Astrocyte (in vitro differentiated cells and primary cell): ENCODE data around the gene CLVS2. TPM values are rescaled to one million over a fixed set of nuclear protein-coding genes. Genes with fewer than 3 reads are reported as not detected.

Experiments
- DNase-seq: peaks from one replicate; pipeline ENCODE4 v3.0.0-alpha.2; 2010; ENCODE audit warnings: low read depth
- FAIRE-seq: peaks from 2 replicates; lab custom pipeline; 2011; peaks lifted over from hg19 to GRCh38; lab: Jason Lieb, UNC
- H2AFZ ChIP-seq: 2 replicates; pipeline ENCODE4 v1.6.0; 2012; ENCODE audit warnings: low read depth, low read length, inconsistent platforms
- H3K27ac ChIP-seq: 2 replicates; pipeline ENCODE4 v1.5.1; 2011; ENCODE audit warnings: low read depth, low read length, inconsistent platforms
- H3K27me3 ChIP-seq: 2 replicates; pipeline ENCODE4 v1.6.0; 2011; ENCODE audit warnings: low read length, inconsistent platforms; ENCODE audit not compliant: insufficient read depth
- H3K36me3 ChIP-seq: 2 replicates; pipeline ENCODE4 v1.5.1; 2011; ENCODE audit warnings: low read length, inconsistent platforms; ENCODE audit not compliant: insufficient read depth
- H3K4me1 ChIP-seq: 2 replicates; pipeline ENCODE4 v1.5.1; 2011; ENCODE audit warnings: low read length, inconsistent platforms; ENCODE audit not compliant: insufficient read depth
- H3K4me2 ChIP-seq: 2 replicates; pipeline ENCODE4 v1.6.0; 2012; ENCODE audit warnings: low read length, inconsistent platforms
- H3K4me3 ChIP-seq: 2 replicates; pipeline ENCODE4 v1.5.1; 2011; ENCODE audit warnings: low read depth, mild to moderate bottlenecking, low read length, inconsistent platforms; ENCODE audit not compliant: insufficient read depth
- H3K79me2 ChIP-seq: 2 replicates; pipeline ENCODE4 v1.6.0; 2012; ENCODE audit warnings: mild to moderate bottlenecking, low read length, inconsistent platforms; ENCODE audit not compliant: insufficient read depth
- H3K9ac ChIP-seq: 2 replicates; pipeline ENCODE4 v1.6.0; 2012; ENCODE audit warnings: mild to moderate bottlenecking, low read length, inconsistent platforms
- H3K9me3 ChIP-seq: 2 replicates; pipeline ENCODE4 v1.5.1; 2012; ENCODE audit warnings: low read depth, mild to moderate bottlenecking, low read length, inconsistent platforms; ENCODE audit not compliant: insufficient read depth
- H4K20me1 ChIP-seq: 2 replicates; pipeline ENCODE4 v1.6.0; 2012; ENCODE audit warnings: low read length, inconsistent platforms; ENCODE audit not compliant: insufficient read depth
- H3K27ac Mint-ChIP-seq: one replicate; pipeline ENCODE4 v1.8.0; 2021; ENCODE audit warnings: mild to moderate bottlenecking, mixed read lengths; ENCODE audit not compliant: unreplicated experiment
- H3K27me3 Mint-ChIP-seq: one replicate; pipeline ENCODE4 v1.8.0; 2021; ENCODE audit warnings: low read depth, mixed read lengths; ENCODE audit not compliant: unreplicated experiment
- H3K36me3 Mint-ChIP-seq: one replicate; pipeline ENCODE4 v1.8.0; 2021; ENCODE audit warnings: low read depth, mixed read lengths; ENCODE audit not compliant: unreplicated experiment
- H3K4me1 Mint-ChIP-seq: one replicate; pipeline ENCODE4 v1.8.0; 2021; ENCODE audit warnings: low read depth, mixed read lengths; ENCODE audit not compliant: unreplicated experiment
- H3K4me3 Mint-ChIP-seq: one replicate; pipeline ENCODE4 v1.8.0; 2021; ENCODE audit warnings: mild to moderate bottlenecking, moderate library complexity, mixed read lengths; ENCODE audit not compliant: unreplicated experiment
- H3K9me3 Mint-ChIP-seq: one replicate; pipeline ENCODE4 v1.8.0; 2021; ENCODE audit warnings: mild to moderate bottlenecking, mixed read lengths; ENCODE audit not compliant: unreplicated experiment
- CTCF ChIP-seq: IDR thresholded peaks from 2 replicates; pipeline ENCODE4 v1.5.1; 2011; ENCODE audit warnings: low read depth, mild to moderate bottlenecking, inconsistent platforms, low read length, moderate library complexity; ENCODE audit not compliant: insufficient read depth
- EZH2 ChIP-seq: IDR thresholded peaks from 2 replicates; pipeline ENCODE4 v1.6.1; 2012; ENCODE audit warnings: mild to moderate bottlenecking, low read length, inconsistent platforms; ENCODE audit not compliant: insufficient read depth
- total RNA-seq: library from RNA; stranded (reverse); gene quantifications from 2 replicates; pipeline ENCODE4 v1.2.1, GENCODE V29; 2021

CLVS2 gene
- total RNA-seq, 1 donor from 2014 or later: not detected

GRCh38 chr6:122953766-122954165, 42.3 kb upstream of the CLVS2 start:
- DNase-seq: no peak
- Histone ChIP-seq H3K36me3 (no peaks in the 10 kb centered on the region), H3K9me3 (peaks cover 5% of the 10 kb centered on the region), H4K20me1 (no peaks in the 10 kb centered on the region), H3K4me3 (no peak overlapping the region), H2AFZ (no peak overlapping the region), H3K4me1 (no peaks in the 10 kb centered on the region), H3K27ac (no peak overlapping the region), H3K27me3 (no peaks in the 10 kb centered on the region), H3K79me2 (no peaks in the 10 kb centered on the region), H3K9ac (no peak overlapping the region), H3K4me2 (no peak overlapping the region)
- TF ChIP-seq EZH2 (no peak), CTCF (no peak)
- Mint-ChIP-seq H3K27ac (no peak overlapping the region), H3K4me3 (no peak overlapping the region), H3K27me3 (no peaks in the 10 kb centered on the region), H3K9me3 (peaks cover 10% of the 10 kb centered on the region), H3K36me3 (no peaks in the 10 kb centered on the region), H3K4me1 (peaks cover 2% of the 10 kb centered on the region)
- FAIRE-seq: no peak

DNA sequence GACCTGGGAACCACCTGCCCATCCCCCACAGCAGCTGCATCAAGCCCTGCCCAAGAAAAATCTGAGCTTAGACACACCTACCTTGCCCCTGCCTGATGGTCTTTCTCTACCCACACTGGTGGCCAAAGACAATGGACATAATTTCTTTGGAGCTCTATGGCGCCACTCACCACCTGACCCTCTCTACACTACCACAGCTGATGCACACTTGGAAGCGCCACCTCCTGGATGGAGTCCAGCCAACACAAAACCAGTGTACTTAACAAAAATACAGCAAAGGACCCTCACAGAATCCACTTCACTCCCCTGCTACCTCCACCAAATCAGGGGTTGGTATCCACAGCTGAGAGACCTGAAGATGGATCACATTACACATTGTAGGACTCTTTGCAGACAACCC, 39.7 kb upstream of the CLVS2 start:
- H3K4me3 Mint-ChIP-seq: no peak overlapping the region
- H3K9me3 ChIP-seq: peaks cover 7% of the 10 kb centered on the region
- peaks cover 10% of the 10 kb centered on the region for H3K9me3 Mint-ChIP-seq
- H2AFZ ChIP-seq: no peak overlapping the region
- no peak for DNase-seq
- no peak overlapping the region for H3K4me3 ChIP-seq
- H3K27me3 ChIP-seq: no peaks in the 10 kb centered on the region
- H3K36me3 Mint-ChIP-seq: no peaks in the 10 kb centered on the region
- TF ChIP-seq CTCF (no peak), EZH2 (no peak)
- H3K27ac Mint-ChIP-seq: no peak overlapping the region
- H3K27me3 Mint-ChIP-seq: no peaks in the 10 kb centered on the region
- H4K20me1 ChIP-seq: no peaks in the 10 kb centered on the region
- no peak for FAIRE-seq
- H3K4me1 ChIP-seq: no peaks in the 10 kb centered on the region
- H3K27ac ChIP-seq: no peak overlapping the region
- H3K4me1 Mint-ChIP-seq: peaks cover 2% of the 10 kb centered on the region
- no peak overlapping the region for H3K4me2 ChIP-seq
- H3K79me2 ChIP-seq: no peaks in the 10 kb centered on the region
- no peaks in the 10 kb centered on the region for H3K36me3 ChIP-seq
- H3K9ac ChIP-seq: no peak overlapping the region

DNA sequence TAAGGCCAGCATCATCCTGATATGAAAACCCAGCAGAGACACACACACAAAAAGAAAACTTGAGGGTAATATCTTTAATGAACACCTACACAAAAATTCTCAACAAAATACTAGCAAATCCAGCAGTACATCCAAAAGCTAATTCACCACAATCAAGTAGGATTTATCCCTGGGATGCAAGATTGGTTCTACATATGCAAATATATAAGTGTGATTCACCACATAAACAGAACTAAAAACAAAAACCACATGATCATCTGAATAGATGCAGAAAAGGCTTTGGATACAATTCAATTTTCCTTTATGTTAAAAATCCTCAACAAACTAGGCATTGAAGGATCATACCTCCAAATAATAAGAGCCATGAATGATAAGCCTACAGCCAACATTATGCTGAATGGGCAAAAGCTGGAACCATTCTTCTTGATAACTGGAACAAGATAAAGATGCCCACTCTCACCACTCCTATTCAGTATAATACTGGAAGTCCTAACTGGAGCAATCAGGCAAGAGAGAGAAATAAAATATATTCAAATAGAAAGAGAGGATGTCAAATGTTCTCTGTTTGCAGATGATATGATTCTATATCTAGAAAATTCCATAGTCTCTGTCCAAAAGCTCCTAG, 33.9 kb upstream of the CLVS2 start:
- H3K36me3 ChIP-seq: no peaks in the 10 kb centered on the region
- no peak overlapping the region for H3K27ac Mint-ChIP-seq
- H3K4me1 Mint-ChIP-seq: no peaks in the 10 kb centered on the region
- FAIRE-seq: no peak
- H3K4me3 Mint-ChIP-seq: no peak overlapping the region
- no peaks in the 10 kb centered on the region for H3K36me3 Mint-ChIP-seq
- peaks cover 2% of the 10 kb centered on the region for H3K9me3 ChIP-seq
- H3K27me3 Mint-ChIP-seq: peaks cover 2% of the 10 kb centered on the region
- no peaks in the 10 kb centered on the region for H3K79me2 ChIP-seq
- H3K27ac ChIP-seq: no peak overlapping the region
- no peak for DNase-seq
- no peak overlapping the region for H3K4me2 ChIP-seq
- no peak overlapping the region for H2AFZ ChIP-seq
- H3K9ac ChIP-seq: no peak overlapping the region
- H4K20me1 ChIP-seq: no peaks in the 10 kb centered on the region
- TF ChIP-seq CTCF: no peak
- no peak for TF ChIP-seq EZH2
- H3K4me3 ChIP-seq: no peak overlapping the region
- H3K27me3 ChIP-seq: no peaks in the 10 kb centered on the region
- no peaks in the 10 kb centered on the region for H3K4me1 ChIP-seq
- H3K9me3 Mint-ChIP-seq: no peaks in the 10 kb centered on the region
